Liver (tissue), 9 donors: ENCODE data around the gene CSE1L. TPM values are rescaled to one million over a fixed set of nuclear protein-coding genes. Genes with fewer than 3 reads are reported as not detected.

ENCODE experiments used
- DNase-seq: peaks from one replicate; pipeline ENCODE4 v3.0.0-alpha.2; 2017; ENCODE audit warnings: low spot score
- H3K27ac ChIP-seq, 2 donors: one replicate each; pipeline ENCODE4 v1.7.0; 2013; ENCODE audit warnings: inconsistent platforms in 2 of 2, low read length in 2 of 2, control low read depth in 1 of 2, low read depth in 1 of 2, mild to moderate bottlenecking in 1 of 2
- H3K27me3 ChIP-seq, 4 donors: one replicate each; pipeline versions ENCODE4 v1.6.1 to v1.7.0; 2013; ENCODE audit warnings: low read length in 3 of 4, inconsistent platforms in 1 of 4, mild to moderate bottlenecking in 1 of 4, moderate library complexity in 1 of 4; ENCODE audit not compliant: control insufficient read depth in 4 of 4, insufficient read depth in 4 of 4
- H3K36me3 ChIP-seq, 4 donors: one replicate each; pipeline versions ENCODE4 v1.6.1 to v1.7.0; 2013; ENCODE audit warnings: low read length in 3 of 4, mild to moderate bottlenecking in 3 of 4, low read depth in 1 of 4, moderate library complexity in 1 of 4; ENCODE audit not compliant: control insufficient read depth in 4 of 4, insufficient read depth in 3 of 4
- H3K4me1 ChIP-seq, 4 donors: one replicate each; pipeline versions ENCODE4 v1.6.1 to v1.7.0; 2013; ENCODE audit warnings: low read length in 3 of 4, mild to moderate bottlenecking in 3 of 4, moderate library complexity in 1 of 4; ENCODE audit not compliant: control insufficient read depth in 4 of 4, insufficient read depth in 4 of 4
- H3K4me3 ChIP-seq, 3 donors: one replicate each; pipeline versions ENCODE4 v1.6.1 to v1.7.0; 2013; ENCODE audit warnings: low read length in 3 of 3, control low read depth in 1 of 3, low read depth in 1 of 3, mild to moderate bottlenecking in 1 of 3
- H3K9ac ChIP-seq, 2 donors: one replicate each; pipeline ENCODE4 v1.7.0; 2013; ENCODE audit warnings: low read length in 2 of 2, mild to moderate bottlenecking in 2 of 2, moderate library complexity in 2 of 2, control low read depth in 1 of 2, low read depth in 1 of 2
- H3K9me3 ChIP-seq, 4 donors: one replicate each; pipeline versions ENCODE4 v1.6.1 to v1.7.0; 2013; ENCODE audit warnings: low read length in 3 of 4; ENCODE audit not compliant: control insufficient read depth in 4 of 4
- ATF3 ChIP-seq: IDR thresholded peaks from 2 replicates; pipeline ENCODE4 v1.6.1; 2016; ENCODE audit warnings: antibody characterized with exemption
- CTCF ChIP-seq: fragments of 150-350 bp; IDR thresholded peaks from 2 replicates; pipeline ENCODE4 v1.5.1; 2017; ENCODE audit warnings: improper control_type of control experiment, low read depth, low read length; ENCODE audit not compliant: missing input control
- EGR1 ChIP-seq, 2 donors: IDR thresholded peaks; 2 replicates each; pipeline ENCODE4 v1.6.1; 2016 to 2018; ENCODE audit warnings: antibody characterized with exemption in 2 of 2, low read depth in 2 of 2
- FOXA1 ChIP-seq: IDR thresholded peaks from 2 replicates; pipeline ENCODE4 v1.6.1; 2016; ENCODE audit warnings: antibody characterized with exemption
- FOXA2 ChIP-seq: IDR thresholded peaks from 2 replicates; pipeline ENCODE4 v1.6.1; 2016; ENCODE audit warnings: antibody characterized with exemption
- GABPA ChIP-seq, 2 donors: IDR thresholded peaks in 1 of 2; conservative IDR thresholded peaks in 1 of 2; 2 replicates each; pipeline ENCODE4 v1.6.1; 2016; ENCODE audit warnings: antibody characterized with exemption in 2 of 2, mild to moderate bottlenecking in 1 of 2, moderate library complexity in 1 of 2
- HNF4A ChIP-seq, 2 donors: conservative IDR thresholded peaks; 2 replicates each; pipeline ENCODE4 v1.6.1; 2016; ENCODE audit warnings: antibody characterized with exemption in 2 of 2, mild to moderate bottlenecking in 2 of 2
- HNF4G ChIP-seq: IDR thresholded peaks from 2 replicates; pipeline ENCODE4 v1.6.1; 2016; ENCODE audit warnings: antibody characterized with exemption
- JUND ChIP-seq, 2 donors: IDR thresholded peaks; 2 replicates each; pipeline ENCODE4 v1.6.1; 2016; ENCODE audit warnings: antibody characterized with exemption in 2 of 2
- MAX ChIP-seq: IDR thresholded peaks from 2 replicates; pipeline ENCODE4 v1.6.1; 2016; ENCODE audit warnings: antibody characterized with exemption
- NR2F2 ChIP-seq: IDR thresholded peaks from 2 replicates; pipeline ENCODE4 v1.6.1; 2016; ENCODE audit warnings: antibody characterized with exemption
- RAD21 ChIP-seq, 2 donors: IDR thresholded peaks; 2 replicates each; pipeline ENCODE4 v1.6.1; 2016; ENCODE audit warnings: antibody characterized with exemption in 2 of 2, mild to moderate bottlenecking in 2 of 2
- REST ChIP-seq: IDR thresholded peaks from 2 replicates; pipeline ENCODE4 v1.6.1; 2016; ENCODE audit warnings: antibody characterized with exemption, mild to moderate bottlenecking
- RXRA ChIP-seq, 2 donors: IDR thresholded peaks; 2 replicates each; pipeline ENCODE4 v1.6.1; 2017 to 2018; ENCODE audit warnings: antibody characterized with exemption in 2 of 2, mild to moderate bottlenecking in 1 of 2
- SP1 ChIP-seq: IDR thresholded peaks from 2 replicates; pipeline ENCODE4 v1.6.1; 2018; ENCODE audit warnings: antibody characterized with exemption, mild to moderate bottlenecking
- TAF1 ChIP-seq: conservative IDR thresholded peaks from 2 replicates; pipeline ENCODE4 v1.6.1; 2016; ENCODE audit warnings: antibody characterized with exemption, mild to moderate bottlenecking
- YY1 ChIP-seq: IDR thresholded peaks from 2 replicates; pipeline ENCODE4 v1.6.1; 2016; ENCODE audit warnings: antibody characterized with exemption, mild to moderate bottlenecking
- ZBTB33 ChIP-seq: IDR thresholded peaks from 2 replicates; pipeline ENCODE4 v1.6.1; 2016; ENCODE audit warnings: antibody characterized with exemption
- WGBS: extraction: QIAGEN DNeasy Blood & Tissue Kit; methylation state at CpG from one replicate; pipeline ENCODE4 v1.1.7; 2013; 5-methylcytosine and 5-hydroxymethylcytosine counted together
- polyA plus RNA-seq, 2 donors: library from polyadenylated mRNA; stranded (reverse) in 1 of 2; unstranded in 1 of 2; fragments of 200-250 nt in 1 of 2; fragments of >200 nt in 1 of 2; fragmentation: Nextera tagmentation in 1 of 2; extraction: Ambion mirVana in 1 of 2; gene quantifications; one replicate each; pipeline versions ENCODE4 v1.2.1 to v1.2.3, GENCODE V29; 2013 to 2015
- total RNA-seq, 2 donors: library from RNA; depleted of rRNA; stranded (reverse); fragments of >200 nt; gene quantifications; one replicate each; pipeline ENCODE4 v1.2.3, GENCODE V29; 2014
- donor health status: healthy.
- donor health status: healthy.
- donor health status: healthy.
- donor health status: healthy.
- donor health status: healthy.

CSE1L gene
- total and polyA plus RNA-seq, 4 donors: 13.1 to 48.8 (median 19.3) TPM

GRCh38 chr20:49030954-49031619, 15.0 kb upstream of the CSE1L start (continued):
- TF ChIP-seq REST: no peak

GRCh38 chr20:49032455-49032854, 13.7 kb upstream of the CSE1L start:
- Histone ChIP-seq H3K4me1 (no peaks in the 10 kb centered on the region), H3K4me3 (no peak overlapping the region), H3K27me3 (no peaks in the 10 kb centered on the region), H3K9ac (no peak overlapping the region), H3K27ac (no peak overlapping the region), H3K36me3 (peaks cover 4 to 47% (median 38%) of the 10 kb centered on the region in 4 donors), H3K9me3 (no peaks in the 10 kb centered on the region)
- no peak for DNase-seq
- WGBS: 97% methylated on average over 8 of the region's 8 CpGs
- no peak for TF ChIP-seq TAF1
- TF ChIP-seq MAX: no peak
- no peak for TF ChIP-seq HNF4A (conservative IDR thresholded peaks at IDR 0.05)
- TF ChIP-seq SP1: no peak
- no peak for TF ChIP-seq JUND (IDR thresholded peaks at IDR 0.05)
- no peak for TF ChIP-seq YY1
- TF ChIP-seq REST: no peak
- TF ChIP-seq CTCF: no peak
- no peak for TF ChIP-seq EGR1 (IDR thresholded peaks at IDR 0.05; ENCODE audit: low read depth in 2 of 2)
- TF ChIP-seq FOXA2: no peak
- TF ChIP-seq HNF4G: no peak
- TF ChIP-seq GABPA (IDR thresholded peaks at IDR 0.05 in 1 of 2, conservative IDR thresholded peaks at IDR 0.05 in 1 of 2): no peak
- TF ChIP-seq ZBTB33: no peak
- TF ChIP-seq ATF3: no peak
- TF ChIP-seq RXRA (IDR thresholded peaks at IDR 0.05): no peak
- no peak for TF ChIP-seq NR2F2
- TF ChIP-seq FOXA1: no peak
- no peak for TF ChIP-seq RAD21 (IDR thresholded peaks at IDR 0.05)
